CD14-positive monocyte (primary cell): Measurements from ENCODE around the gene SYNE1. TPM values are rescaled to one million over a fixed set of nuclear protein-coding genes. Genes with fewer than 3 reads are reported as not detected.

Source experiments
- DNase-seq, 3 donors: peaks; one replicate each; pipeline ENCODE4 v3.0.0-alpha.2; 2011 to 2022
- H2AFZ ChIP-seq: 2 replicates; pipeline ENCODE4 v1.6.0; 2012; ENCODE audit warnings: mild to moderate bottlenecking, low read depth, low read length, inconsistent platforms; ENCODE audit not compliant: insufficient read depth, poor library complexity, severe bottlenecking
- H3K27ac ChIP-seq, 2 donors: 1 replicate in 1 of 2; 2 replicates in 1 of 2; pipeline ENCODE4 v1.5.1; 2012 to 2013; ENCODE audit warnings: low read length in 2 of 2, control low read depth in 1 of 2, inconsistent platforms in 1 of 2, low read depth in 1 of 2, mild to moderate bottlenecking in 1 of 2
- H3K27me3 ChIP-seq, 2 donors: one replicate each; pipeline versions ENCODE4 v1.6.0 to v1.6.1; 2011 to 2013; ENCODE audit warnings: low read length in 2 of 2; ENCODE audit not compliant: control insufficient read depth in 2 of 2, insufficient read depth in 2 of 2
- H3K36me3 ChIP-seq, 2 donors: replicated peaks in 1 of 2; 1 replicate in 1 of 2; 2 replicates in 1 of 2; pipeline versions ENCODE4 v1.5.1 to v1.6.1; 2012 to 2013; ENCODE audit warnings: low read length in 2 of 2, control low read depth in 1 of 2, inconsistent platforms in 1 of 2, mild to moderate bottlenecking in 1 of 2; ENCODE audit not compliant: insufficient read depth in 2 of 2, control insufficient read depth in 1 of 2
- H3K4me1 ChIP-seq, 2 donors: 1 replicate in 1 of 2; 2 replicates in 1 of 2; pipeline versions ENCODE4 v1.5.1 to v1.6.1; 2012 to 2013; ENCODE audit warnings: low read length in 2 of 2, control low read depth in 1 of 2, inconsistent platforms in 1 of 2, mild to moderate bottlenecking in 1 of 2, moderate library complexity in 1 of 2; ENCODE audit not compliant: insufficient read depth in 2 of 2, control insufficient read depth in 1 of 2
- H3K4me2 ChIP-seq: replicated peaks from 2 replicates; pipeline ENCODE3; 2012; ENCODE audit warnings: low read length, moderate library complexity, mild to moderate bottlenecking; ENCODE audit not compliant: poor library complexity, severe bottlenecking; ENCODE audit errors: extremely low read depth
- H3K4me3 ChIP-seq, 3 experiments: fragments of 200-600 bp in 1 of 3; sonication (generic) in 1 of 3; replicated peaks in 1 of 3; 1 replicate in 2 of 3; 2 replicates in 1 of 3; pipeline ENCODE4 v1.5.1; 2011 to 2013; ENCODE audit warnings: low read length in 3 of 3, mild to moderate bottlenecking in 3 of 3, control low read depth in 2 of 3, low read depth in 2 of 3, inconsistent platforms in 1 of 3, moderate library complexity in 1 of 3
- H3K79me2 ChIP-seq: 2 replicates; pipeline ENCODE4 v1.6.0; 2012; ENCODE audit warnings: mild to moderate bottlenecking, control low read depth, inconsistent platforms, low read length, moderate library complexity; ENCODE audit not compliant: insufficient read depth
- H3K9ac ChIP-seq: 2 replicates; pipeline ENCODE4 v1.6.0; 2017; ENCODE audit warnings: low read length, mild to moderate bottlenecking; ENCODE audit not compliant: insufficient read depth, poor library complexity, severe bottlenecking
- H3K9me3 ChIP-seq, 2 donors: replicated peaks in 1 of 2; 1 replicate in 1 of 2; 2 replicates in 1 of 2; pipeline versions ENCODE4 v1.5.1 to v1.6.1; 2012 to 2013; ENCODE audit warnings: low read length in 2 of 2, control low read depth in 1 of 2; ENCODE audit not compliant: control insufficient read depth in 1 of 2, insufficient read depth in 1 of 2
- H4K20me1 ChIP-seq: 2 replicates; pipeline ENCODE4 v1.6.0; 2012; ENCODE audit warnings: mild to moderate bottlenecking, low read length, control low read depth, moderate library complexity; ENCODE audit not compliant: insufficient read depth
- H3K27ac Mint-ChIP-seq, 7 donors: one replicate each; pipeline ENCODE4 v1.8.0; 2020; ENCODE audit warnings: mild to moderate bottlenecking in 7 of 7, mixed read lengths in 7 of 7, moderate library complexity in 6 of 7, inconsistent platforms in 2 of 7
- H3K27me3 Mint-ChIP-seq, 3 donors: one replicate each; pipeline ENCODE4 v1.8.0; 2021 to 2022; ENCODE audit warnings: low read depth in 3 of 3, mild to moderate bottlenecking in 3 of 3, mixed read lengths in 3 of 3, moderate library complexity in 3 of 3, inconsistent platforms in 1 of 3
- H3K36me3 Mint-ChIP-seq, 2 donors: one replicate each; pipeline ENCODE4 v1.8.0; 2020; ENCODE audit warnings: mixed read lengths in 2 of 2, inconsistent platforms in 1 of 2, mild to moderate bottlenecking in 1 of 2
- H3K4me1 Mint-ChIP-seq: one replicate; pipeline ENCODE4 v1.8.0; 2020; ENCODE audit warnings: mild to moderate bottlenecking, mixed read lengths
- H3K4me3 Mint-ChIP-seq, 2 donors: one replicate each; pipeline ENCODE4 v1.8.0; 2020; ENCODE audit warnings: mild to moderate bottlenecking in 2 of 2, mixed read lengths in 2 of 2, moderate library complexity in 1 of 2
- H3K9me3 Mint-ChIP-seq, 7 donors: one replicate each; pipeline ENCODE4 v1.8.0; 2020 to 2022; ENCODE audit warnings: mixed read lengths in 7 of 7, mild to moderate bottlenecking in 6 of 7, moderate library complexity in 6 of 7, inconsistent platforms in 2 of 7
- CTCF ChIP-seq: fragments of 200-600 bp; IDR thresholded peaks from one replicate; pipeline ENCODE4 v1.8.0; 2022; ENCODE audit warnings: antibody characterized with exemption, mild to moderate bottlenecking
- WGBS: methylation state at CpG from one replicate; pipeline ENCODE4 v1.1.5; 2013; ENCODE audit warnings: missing lambda C conversion rate; ENCODE audit not compliant: insufficient coverage; 5-methylcytosine and 5-hydroxymethylcytosine counted together
- intact Hi-C, 2 donors: fragments of 100-400 bp; cut with micrococcal nuclease; formaldehyde crosslinking; loops; one replicate each; pipeline versions ENCODE4 v1.15.0 to v1.15.1; 2023
- polyA plus RNA-seq, 3 donors: library from polyadenylated mRNA; depleted of rRNA in 1 of 3; unstranded in 2 of 3; stranded (reverse) in 1 of 3; fragments of 300-500 nt in 2 of 3; fragments of >200 nt in 1 of 3; fragmentation: Illumina TruSeq in 2 of 3; gene quantifications; 1 replicate in 2 of 3; 2 replicates in 1 of 3; pipeline ENCODE4 v1.2.3, GENCODE V29; 2012 to 2021

The SYNE1 gene
- polyA plus RNA-seq, 3 donors, result 3.7 to 24.5 (median 8.1) TPM

DNA sequence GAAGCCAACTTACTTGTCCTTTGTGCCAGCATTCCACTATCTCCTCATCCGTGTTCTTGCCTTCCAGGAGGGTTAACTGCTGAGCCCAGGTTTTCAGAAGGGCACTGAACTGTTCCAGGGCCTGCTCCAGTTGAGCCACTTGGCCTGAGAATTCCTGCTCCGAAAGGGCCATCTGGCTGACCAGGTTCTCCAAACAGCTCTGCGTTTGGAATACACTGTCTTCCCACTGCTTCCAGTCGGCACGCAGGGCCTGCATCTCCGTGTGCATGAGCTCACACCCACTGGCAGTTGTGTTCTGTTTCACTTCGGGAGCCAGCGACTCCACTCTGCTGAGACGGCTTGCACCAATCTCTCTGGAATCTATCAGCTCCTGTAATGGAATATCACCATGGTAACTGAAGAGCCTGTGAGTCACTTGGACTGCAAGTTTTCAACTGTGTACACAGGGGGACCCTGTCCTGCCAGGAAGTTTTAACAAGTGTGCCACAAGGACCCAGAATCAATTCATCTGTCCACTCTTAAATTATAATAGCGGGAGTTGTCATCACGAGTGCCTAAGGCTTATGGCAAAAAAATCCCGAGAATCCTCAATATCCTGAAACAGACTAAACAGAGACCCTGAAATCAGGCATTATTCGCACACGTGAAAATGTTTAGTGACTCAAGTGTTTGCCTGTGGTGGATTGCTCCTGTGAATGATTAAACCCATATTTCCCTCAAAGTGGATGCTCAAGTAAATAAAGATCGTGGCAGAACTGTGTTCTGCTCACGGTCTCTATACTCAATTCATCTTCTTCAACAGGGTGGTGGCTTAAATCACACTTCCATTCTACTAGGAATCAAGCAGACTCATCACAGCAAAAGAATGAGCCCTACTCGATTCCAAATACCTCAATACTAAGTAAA lies 255.9 kb downstream of the SYNE1 start:
- H3K27ac Mint-ChIP-seq, result no peak overlapping the region
- H3K4me1 ChIP-seq, result no peaks in the 10 kb centered on the region
- no peak overlapping the region for H3K4me3 Mint-ChIP-seq

GRCh38 chr6:152380351-152380767 lies 256.8 kb downstream of the SYNE1 start:
- Histone ChIP-seq H3K27ac (no peak overlapping the region), H3K9ac (no peak overlapping the region), H2AFZ (no peak overlapping the region), H3K36me3 (peaks cover 0 to 23% of the 10 kb centered on the region in 2 donors), H4K20me1 (no peaks in the 10 kb centered on the region), H3K4me2 (no peak overlapping the region), H3K79me2 (no peaks in the 10 kb centered on the region), H3K4me3 (no peak overlapping the region), H3K4me1 (no peaks in the 10 kb centered on the region), H3K9me3 (no peaks in the 10 kb centered on the region), H3K27me3 (no peaks in the 10 kb centered on the region)
- WGBS, result no CpG with 5 or more reads among the region's 5 CpGs
- Mint-ChIP-seq H3K27me3 (peaks cover 0 to 2% (median 1%) of the 10 kb centered on the region in 3 donors), H3K4me1 (no peaks in the 10 kb centered on the region), H3K27ac (no peak overlapping the region), H3K9me3 (peaks cover 0 to 4% (median 0%) of the 10 kb centered on the region in 7 donors), H3K4me3 (no peak overlapping the region), H3K36me3 (peaks cover 15 to 21% of the 10 kb centered on the region in 2 donors)
- TF ChIP-seq CTCF, result no peak
- no peak for DNase-seq
- intact Hi-C loops, result no loop called here

More for the DNA sequence above, 255.9 kb downstream of the SYNE1 start:
- Histone ChIP-seq H3K27ac (no peak overlapping the region), H3K9ac (no peak overlapping the region), H3K27me3 (no peaks in the 10 kb centered on the region), H3K36me3 (peaks cover 0 to 14% of the 10 kb centered on the region in 2 donors), H3K79me2 (no peaks in the 10 kb centered on the region), H3K4me2 (no peak overlapping the region), H2AFZ (no peak overlapping the region), H3K9me3 (no peaks in the 10 kb centered on the region), H4K20me1 (no peaks in the 10 kb centered on the region), H3K4me3 (no peak overlapping the region)
- Mint-ChIP-seq H3K4me1 (no peaks in the 10 kb centered on the region), H3K9me3 (peaks cover 0 to 2% (median 0%) of the 10 kb centered on the region in 7 donors), H3K27me3 (peaks cover 1 to 2% (median 2%) of the 10 kb centered on the region in 3 donors), H3K36me3 (peaks cover 10 to 15% of the 10 kb centered on the region in 2 donors)
- TF ChIP-seq CTCF, result no peak
- intact Hi-C loops, result no loop called here
- DNase-seq, result no peak
- WGBS, result 93% methylated on average over 11 of the region's 17 CpGs
